A549 treated with DMSO at 1 μM for 4 hours (cell line): ENCODE data around the gene ABCC5. TPM values are rescaled to one million over a fixed set of nuclear protein-coding genes. Genes with fewer than 3 reads are reported as not detected.

Source experiments
- total RNA-seq: library from RNA; stranded (reverse); fragments of 200-300 nt; extraction: Qiagen RNA extraction; gene quantifications from 5 replicates; pipeline ENCODE4 v1.2.3, GENCODE V29; 2022; ENCODE audit warnings: low read depth

The ABCC5 gene
- total RNA-seq: 8.8 to 12.9 TPM (median 11.9 TPM) in 5 replicates

GRCh38 chr3:184017672-184018423, at the start of gene ABCC5:
Gene ABCC5, minus strand, starts transcription at chr3:184017884. Its CDS starts 3,492 bp downstream, at chr3:184014392.

GRCh38 chr3:184052767-184053166, 35.1 kb upstream of the ABCC5 start, which contains the start of gene HTR3C:
Gene HTR3C, plus strand, starts transcription at chr3:184053047. Its CDS starts 34 bp downstream, at chr3:184053081.

GRCh38 chr3:184031187-184031792, 13.6 kb upstream of the ABCC5 start, which contains the start of gene HTR3D:
Gene HTR3D, plus strand, starts transcription at chr3:184031742. Its CDS starts 0 bp downstream, at chr3:184031742.

GRCh38 chr3:183884427-183885296, 133.0 kb downstream of the ABCC5 start, which contains the start of gene PARL:
Gene PARL, minus strand, starts transcription at chr3:183884880. Its CDS starts 34 bp downstream, at chr3:183884846.

Other genes with a start within 250 kb of the ABCC5 start
- 3.6 to 6.0 TPM (median 5.9 TPM) in 5 replicates for gene MAP6D1, start 192.3 kb downstream of the ABCC5 start, total RNA-seq
- gene PARL, start 133.0 kb downstream of the ABCC5 start, total RNA-seq: 62.4 to 68.8 TPM (median 66.7 TPM) in 5 replicates
- not detected in 5 replicates for gene HTR3D, start 13.9 kb upstream of the ABCC5 start, total RNA-seq
- not detected in 5 replicates for gene HTR3C, start 35.2 kb upstream of the ABCC5 start, total RNA-seq
- gene HTR3E, start 79.2 kb upstream of the ABCC5 start, total RNA-seq: not detected in 5 replicates
- 26.5 to 31.2 TPM (median 30.9 TPM) in 5 replicates for gene EIF2B5, start 117.5 kb upstream of the ABCC5 start, total RNA-seq
- gene DVL3, start 137.5 kb upstream of the ABCC5 start, total RNA-seq: 18.3 to 29.0 TPM (median 24.6 TPM) in 5 replicates
- 296 to 327 TPM (median 312 TPM) in 5 replicates for gene AP2M1, start 157.0 kb upstream of the ABCC5 start, total RNA-seq
- 32.6 to 37.7 TPM (median 33.9 TPM) in 5 replicates for gene ABCF3, start 168.3 kb upstream of the ABCC5 start, total RNA-seq
- 0.38 to 0.56 TPM (median 0.48 TPM) in 5 replicates for gene VWA5B2, start 211.7 kb upstream of the ABCC5 start, total RNA-seq
- 63.7 to 82.1 TPM (median 70.1 TPM) in 5 replicates for gene ALG3, start 231.1 kb upstream of the ABCC5 start, total RNA-seq
- 11.0 to 13.5 TPM (median 12.2 TPM) in 5 replicates for gene EEF1AKMT4, start 231.8 kb upstream of the ABCC5 start, total RNA-seq
- gene CAMK2N2, start 243.7 kb upstream of the ABCC5 start, total RNA-seq: 0.90 to 1.7 TPM (median 1.1 TPM) in 5 replicates